ENCODE results near the gene PRDM5.

Gene PRDM5

DNA sequence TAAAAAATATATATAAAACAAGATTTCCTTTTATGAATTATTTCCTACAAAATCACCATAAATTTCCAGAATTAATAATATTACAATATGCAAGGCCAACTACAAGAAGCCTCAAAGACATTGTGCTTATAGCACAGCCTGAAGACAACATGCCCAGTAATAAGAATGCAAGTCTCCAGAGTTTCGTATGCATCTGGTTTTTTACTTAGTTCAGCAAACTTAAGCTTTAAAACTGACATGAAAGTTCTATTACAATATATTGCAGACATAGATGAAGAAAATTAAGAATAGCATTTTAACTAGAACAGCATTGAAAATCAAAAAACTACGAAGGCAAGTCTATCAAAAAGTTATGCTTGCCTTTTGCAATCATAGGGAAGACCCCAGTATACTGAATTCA is 107.6 kb downstream of the PRDM5 start:
- no peak for DNase-seq (ENCODE audit: extremely low spot score)
- CTCF ChIA-PET = interaction anchor here (0.8 to 1.6 kb wide), 3 partner anchors 9 to 43 kb away, joined by 3 to 4 read pairs (median 3); no protein-coding TSS in a partner anchor
- TF ChIP-seq, protein P1, sequence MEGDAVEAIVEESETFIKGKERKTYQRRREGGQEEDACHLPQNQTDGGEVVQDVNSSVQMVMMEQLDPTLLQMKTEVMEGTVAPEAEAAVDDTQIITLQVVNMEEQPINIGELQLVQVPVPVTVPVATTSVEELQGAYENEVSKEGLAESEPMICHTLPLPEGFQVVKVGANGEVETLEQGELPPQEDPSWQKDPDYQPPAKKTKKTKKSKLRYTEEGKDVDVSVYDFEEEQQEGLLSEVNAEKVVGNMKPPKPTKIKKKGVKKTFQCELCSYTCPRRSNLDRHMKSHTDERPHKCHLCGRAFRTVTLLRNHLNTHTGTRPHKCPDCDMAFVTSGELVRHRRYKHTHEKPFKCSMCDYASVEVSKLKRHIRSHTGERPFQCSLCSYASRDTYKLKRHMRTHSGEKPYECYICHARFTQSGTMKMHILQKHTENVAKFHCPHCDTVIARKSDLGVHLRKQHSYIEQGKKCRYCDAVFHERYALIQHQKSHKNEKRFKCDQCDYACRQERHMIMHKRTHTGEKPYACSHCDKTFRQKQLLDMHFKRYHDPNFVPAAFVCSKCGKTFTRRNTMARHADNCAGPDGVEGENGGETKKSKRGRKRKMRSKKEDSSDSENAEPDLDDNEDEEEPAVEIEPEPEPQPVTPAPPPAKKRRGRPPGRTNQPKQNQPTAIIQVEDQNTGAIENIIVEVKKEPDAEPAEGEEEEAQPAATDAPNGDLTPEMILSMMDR (IDR thresholded peaks at IDR 0.05; ENCODE audit: control extremely low read depth, extremely low read depth, low read depth, missing control alignments) = no peak
- POLR2A ChIA-PET = no interaction called here

DNA sequence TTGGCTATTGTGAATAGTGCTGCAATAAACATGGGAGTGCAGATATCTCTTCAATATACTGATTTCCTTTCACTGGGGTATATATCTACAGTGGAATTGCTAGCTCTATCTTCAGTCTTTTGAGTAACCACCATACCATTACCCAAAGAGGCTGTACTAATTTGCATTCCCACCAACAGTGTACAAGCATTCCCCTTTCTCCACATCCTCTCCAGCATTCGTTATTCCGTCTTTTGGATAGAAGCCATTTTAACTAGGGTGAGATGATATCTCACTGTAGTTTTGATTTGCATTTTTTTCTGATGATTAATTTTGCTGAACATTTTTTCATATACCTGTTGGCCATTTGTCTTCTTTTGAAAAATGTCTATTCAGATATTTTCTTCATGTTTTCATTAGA is 110.3 kb downstream of the PRDM5 start:
- no peak for DNase-seq (ENCODE audit: extremely low spot score)
- TF ChIP-seq, protein P1 (IDR thresholded peaks at IDR 0.05; ENCODE audit: control extremely low read depth, extremely low read depth, low read depth, missing control alignments) = no peak
- POLR2A ChIA-PET = no interaction called here
- CTCF ChIA-PET = no interaction called here

DNA sequence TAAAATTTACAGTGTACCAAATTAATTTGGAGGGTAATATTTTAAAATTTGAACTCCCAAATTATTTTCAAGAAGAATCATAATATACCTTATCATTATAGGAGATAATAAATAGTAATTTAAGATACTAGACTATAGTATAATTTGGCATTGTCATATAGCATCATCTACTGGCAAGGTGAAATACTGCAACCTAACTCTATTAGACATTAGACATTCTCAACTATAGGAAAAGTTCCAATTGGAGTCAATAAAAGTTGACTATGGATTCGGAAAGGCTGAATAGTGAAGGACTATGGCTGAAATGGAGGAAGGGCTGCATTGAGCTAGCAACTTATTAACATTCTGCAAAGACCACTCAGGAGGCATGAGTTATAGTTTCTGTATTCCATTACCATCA is 113.0 kb downstream of the PRDM5 start:
- CTCF ChIA-PET = interaction anchor here (1.5 kb wide), 1 partner anchor 12 kb away, joined by 6 read pairs; no protein-coding TSS in a partner anchor
- TF ChIP-seq, protein P1 (IDR thresholded peaks at IDR 0.05; ENCODE audit: control extremely low read depth, extremely low read depth, low read depth, missing control alignments) = no peak
- POLR2A ChIA-PET = no interaction called here
- DNase-seq (ENCODE audit: extremely low spot score) = no peak

DNA sequence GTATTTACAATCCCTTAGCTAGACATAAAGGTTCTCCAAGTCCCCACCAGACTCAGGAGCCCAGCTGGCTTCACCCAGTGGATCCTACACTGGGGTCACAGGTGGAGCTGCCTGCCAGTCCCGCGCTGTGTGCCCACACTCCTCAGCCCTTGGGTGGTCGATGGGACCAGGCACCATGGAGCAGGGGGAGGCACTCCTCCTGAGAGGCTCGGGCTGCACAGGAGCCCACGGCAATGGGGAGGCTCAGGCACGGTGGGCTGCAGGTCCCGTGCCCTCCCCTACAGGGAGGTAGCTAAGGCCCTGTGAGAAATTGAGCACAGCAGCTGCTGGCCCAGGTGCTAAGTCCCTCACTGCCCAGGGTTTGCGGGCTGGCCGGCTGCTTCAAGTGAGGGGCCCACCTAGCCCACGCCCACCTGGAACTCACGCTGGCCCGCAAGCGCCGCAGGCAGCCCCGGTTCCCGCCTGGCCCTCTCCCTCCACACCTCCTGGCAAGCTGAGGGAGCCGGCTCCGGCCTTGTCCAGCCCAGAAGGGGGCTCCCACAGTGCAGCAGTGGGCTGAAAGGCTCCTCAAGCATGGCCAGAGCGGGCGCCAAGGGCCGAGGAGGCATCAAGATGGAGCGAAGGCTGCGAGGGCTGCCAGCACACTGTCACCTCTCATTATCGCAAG is 113.9 kb downstream of the PRDM5 start:
- ChIA-PET POLR2A (no interaction called here), CTCF (interaction anchor here (1.3 kb wide), 1 partner anchor 10 kb away, joined by 4 read pairs; no protein-coding TSS in a partner anchor)
- TF ChIP-seq, protein P1 (IDR thresholded peaks at IDR 0.05; ENCODE audit: control extremely low read depth, extremely low read depth, low read depth, missing control alignments) = no peak
- no peak for DNase-seq (ENCODE audit: extremely low spot score)

DNA sequence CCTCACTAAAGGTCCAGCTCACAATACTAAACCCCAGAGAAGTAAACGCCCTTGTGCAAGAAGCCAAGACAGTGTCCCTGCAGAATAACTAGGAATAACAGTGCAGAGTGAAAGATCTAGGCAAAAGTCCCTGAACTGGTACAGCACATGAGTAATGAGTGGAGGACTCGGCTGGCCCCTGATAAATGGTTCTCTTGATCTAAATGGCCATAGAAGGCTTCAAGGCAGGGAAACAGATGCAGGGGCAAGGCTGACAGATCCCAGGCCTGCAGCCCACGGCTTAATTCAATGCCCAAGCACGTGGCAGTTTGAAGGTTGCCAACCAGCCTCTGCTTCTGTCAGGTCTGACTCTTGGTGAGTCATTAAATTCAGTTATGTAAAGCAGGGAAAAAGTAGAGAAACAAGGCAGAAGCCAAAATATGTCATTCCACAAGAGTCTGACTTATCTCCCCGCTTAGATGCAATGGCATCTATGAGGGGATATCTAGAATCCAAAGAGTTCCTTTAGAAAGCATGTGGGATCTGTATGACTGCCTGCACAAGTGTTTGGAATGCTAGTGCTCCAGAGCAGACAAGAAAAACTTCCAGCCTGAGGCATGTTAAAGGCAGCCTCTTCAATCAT is 121.3 kb downstream of the PRDM5 start:
- CTCF ChIA-PET = no interaction called here
- POLR2A ChIA-PET = no interaction called here
- no peak for DNase-seq (ENCODE audit: extremely low spot score)
- TF ChIP-seq, protein P1 (IDR thresholded peaks at IDR 0.05; ENCODE audit: control extremely low read depth, extremely low read depth, low read depth, missing control alignments) = no peak

DNA sequence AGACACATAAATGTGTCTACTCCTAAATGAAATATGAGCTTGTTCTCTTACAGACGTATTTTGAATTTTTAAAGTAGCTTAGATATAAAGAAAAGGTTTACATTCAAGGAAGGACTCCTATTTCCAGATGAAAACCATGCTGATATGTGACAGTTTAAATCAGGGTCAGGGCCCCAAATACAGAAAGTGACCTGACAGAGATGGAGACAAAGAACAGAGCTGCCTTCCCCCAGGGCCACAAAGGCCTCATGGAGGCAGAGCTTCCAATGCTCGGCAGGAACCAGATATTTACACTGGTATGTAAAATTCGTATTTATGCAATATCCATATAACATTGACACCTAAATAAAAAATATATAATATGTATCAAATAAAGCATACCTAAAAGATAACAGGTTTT is 124.0 kb downstream of the PRDM5 start:
- TF ChIP-seq, protein P1 (IDR thresholded peaks at IDR 0.05; ENCODE audit: control extremely low read depth, extremely low read depth, low read depth, missing control alignments) = no peak
- ChIA-PET CTCF (interaction anchor here (1.1 kb wide), 2 partner anchors 9 to 60 kb away, joined by 3 to 4 read pairs; no protein-coding TSS in a partner anchor), POLR2A (no interaction called here)
- no peak for DNase-seq (ENCODE audit: extremely low spot score)

All from GM10248 (cell line).